HG03575 (cell line): ENCODE results near the gene RANBP3.

Source experiments
- ATAC-seq: cut with Tn5 transposase; IDR thresholded peaks from one replicate; pipeline ENCODE4 v1.9.1; 2021; ENCODE audit not compliant: unreplicated experiment, insufficient number of reproducible peaks, low FRiP score; ENCODE audit errors: extremely low read depth

The RANBP3 gene

GRCh38 chr19:5935473-5936291 is 42.3 kb downstream of the RANBP3 start:
- ATAC-seq: no peak

- ATAC-seq: no peak
Observed at GRCh38 chr19:5934774-5935472, 43.0 kb downstream of the RANBP3 start.

GRCh38 chr19:5934069-5934401 is 43.9 kb downstream of the RANBP3 start:
- ATAC-seq: no peak

GRCh38 chr19:5933391-5934068 is 44.4 kb downstream of the RANBP3 start:
- ATAC-seq: no peak

GRCh38 chr19:5932609-5933262 is 45.2 kb downstream of the RANBP3 start:
- ATAC-seq: no peak

- no peak for ATAC-seq
Observed at GRCh38 chr19:5932146-5932545, 45.8 kb downstream of the RANBP3 start.

GRCh38 chr19:5931251-5931650 is 46.7 kb downstream of the RANBP3 start:
- ATAC-seq: no peak

- no peak for ATAC-seq
Observed at GRCh38 chr19:5929625-5930024, 48.3 kb downstream of the RANBP3 start.

GRCh38 chr19:5929179-5929578 is 48.8 kb downstream of the RANBP3 start:
- ATAC-seq: no peak

GRCh38 chr19:5927441-5927821 is 50.5 kb downstream of the RANBP3 start:
- ATAC-seq: no peak

GRCh38 chr19:5926641-5927440 is 51.1 kb downstream of the RANBP3 start:
- no peak for ATAC-seq

GRCh38 chr19:5925830-5926427 is 52.0 kb downstream of the RANBP3 start:
- no peak for ATAC-seq

GRCh38 chr19:5923356-5923755 is 54.6 kb downstream of the RANBP3 start:
- ATAC-seq: no peak

GRCh38 chr19:5922161-5922545 is 55.8 kb downstream of the RANBP3 start:
- ATAC-seq: no peak

GRCh38 chr19:5921516-5922160 is 56.3 kb downstream of the RANBP3 start:
- no peak for ATAC-seq

GRCh38 chr19:5918463-5919079 is 59.4 kb downstream of the RANBP3 start:
- ATAC-seq: no peak

- no peak for ATAC-seq
Observed at GRCh38 chr19:5917431-5918107, 60.4 kb downstream of the RANBP3 start.
